Activated T-cell treated with anti-CD3 and anti-CD28 coated beads, Interleukin-2, amount 50 U/mL, for 48 hours (primary cell): ENCODE measurements around the gene OPCML.

Experiments used
- DNase-seq, 2 experiments: peaks; one replicate each; pipeline ENCODE4 v3.0.0-alpha.2; 2020

Gene OPCML

DNA sequence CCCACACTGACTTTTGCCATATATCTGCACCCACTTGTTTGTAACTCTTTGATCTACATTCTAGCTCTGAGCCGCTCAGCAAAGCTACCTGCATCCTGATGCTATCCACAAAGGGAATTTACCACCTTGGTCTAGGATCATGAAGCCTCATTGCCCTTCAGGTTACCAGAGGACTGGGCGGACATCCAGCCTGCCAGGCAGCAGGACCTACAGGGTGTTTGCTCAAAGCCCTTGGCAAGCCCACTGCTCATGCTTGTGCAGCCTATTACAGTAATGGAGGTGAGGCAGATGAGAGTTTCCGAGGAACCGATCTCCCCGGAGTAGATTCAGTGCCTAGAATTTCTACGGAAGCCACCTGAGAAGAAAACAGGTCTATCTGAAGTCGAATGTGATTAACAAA, 417.2 kb downstream of the OPCML start:
- no peak for DNase-seq

DNA sequence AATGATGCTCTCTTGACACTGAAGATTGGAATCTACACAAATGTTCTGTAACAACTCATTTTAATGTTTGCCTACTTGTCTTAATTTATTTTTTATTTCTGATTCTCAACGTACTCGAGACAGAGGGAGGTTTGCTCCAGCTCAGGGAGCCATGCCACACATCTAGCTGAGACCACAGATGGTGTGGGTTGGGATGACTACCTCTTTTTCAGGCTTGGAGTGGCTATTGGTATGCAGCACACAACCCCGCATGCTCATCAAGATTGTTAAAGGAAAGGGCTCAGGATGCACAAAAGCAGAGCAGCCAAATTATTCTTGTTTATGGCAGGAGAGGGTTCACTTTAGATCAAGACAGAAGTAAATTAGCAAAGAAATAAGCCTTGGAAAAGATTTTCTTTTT, 424.5 kb downstream of the OPCML start:
- DNase-seq = no peak

DNA sequence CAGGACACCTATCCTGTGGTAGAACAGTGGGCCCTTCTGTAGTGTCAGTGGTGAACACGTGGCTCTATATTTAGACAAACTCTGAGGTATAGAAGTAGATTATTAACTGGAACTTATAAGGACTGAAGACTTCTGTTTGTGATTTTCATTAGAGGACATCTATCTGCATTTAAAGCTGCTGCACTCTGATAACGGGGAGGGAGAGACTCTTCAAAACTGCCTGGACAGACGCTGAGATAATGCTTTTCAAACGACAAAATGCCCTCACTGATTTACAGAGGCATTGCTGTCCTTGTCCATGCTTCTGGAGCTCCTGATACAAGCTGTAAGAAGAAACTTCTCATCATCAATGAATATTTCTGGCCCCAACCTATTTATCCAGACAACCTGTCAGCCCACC, 425.2 kb downstream of the OPCML start:
- no peak for DNase-seq

DNA sequence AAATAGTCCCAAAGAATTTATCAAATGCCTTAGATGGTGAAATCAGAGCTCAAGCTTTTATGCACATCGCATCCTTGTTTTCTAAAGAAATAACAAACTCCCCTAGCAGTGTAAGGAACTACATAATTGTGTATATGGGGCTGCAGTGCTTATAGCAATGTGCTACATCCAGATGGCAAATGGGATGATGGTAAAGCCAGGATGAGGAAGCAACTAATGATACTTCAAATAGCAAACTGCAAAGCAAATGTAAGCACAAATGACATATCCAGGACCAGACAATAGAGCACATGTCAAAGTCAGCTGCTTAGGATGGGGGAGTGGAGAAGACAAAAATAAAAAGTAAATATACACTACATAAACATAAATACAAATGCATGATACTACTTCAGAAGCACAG, 425.9 kb downstream of the OPCML start:
- DNase-seq = no peak

DNA sequence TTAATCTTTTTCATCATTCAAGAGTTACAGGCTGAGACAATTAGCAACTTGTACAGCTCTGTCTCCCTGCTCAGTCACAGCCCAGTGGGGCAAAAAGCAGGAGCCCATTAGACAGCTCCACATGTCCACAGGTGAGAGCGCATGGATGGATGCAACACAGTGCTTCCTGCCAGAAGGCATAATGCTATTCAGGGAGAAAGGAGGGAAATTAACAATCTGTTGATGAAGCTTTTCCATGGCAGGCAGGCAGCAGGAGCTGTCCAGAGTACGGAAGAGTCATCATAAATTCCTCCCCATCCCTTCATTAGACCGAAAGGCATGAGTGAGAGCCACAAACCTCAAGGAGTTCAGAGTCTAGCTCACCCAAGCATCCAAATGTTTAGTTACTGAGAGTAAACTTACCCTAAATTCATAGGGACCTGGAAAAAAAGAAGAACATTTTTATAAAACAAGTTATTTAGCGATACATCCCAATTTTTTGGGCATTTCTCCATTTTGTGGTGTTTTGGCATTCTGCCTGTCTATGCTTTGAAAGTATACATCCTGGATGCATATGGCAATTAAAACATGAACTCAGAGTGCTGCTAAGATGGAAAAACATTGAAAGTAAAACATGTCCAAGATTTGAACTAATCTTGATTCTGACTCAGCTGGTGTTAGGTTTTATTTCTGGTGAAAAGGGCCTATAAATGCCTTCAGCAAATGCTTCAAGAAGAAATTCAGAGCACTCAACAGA, 428.1 kb downstream of the OPCML start:
- DNase-seq = no peak

DNA sequence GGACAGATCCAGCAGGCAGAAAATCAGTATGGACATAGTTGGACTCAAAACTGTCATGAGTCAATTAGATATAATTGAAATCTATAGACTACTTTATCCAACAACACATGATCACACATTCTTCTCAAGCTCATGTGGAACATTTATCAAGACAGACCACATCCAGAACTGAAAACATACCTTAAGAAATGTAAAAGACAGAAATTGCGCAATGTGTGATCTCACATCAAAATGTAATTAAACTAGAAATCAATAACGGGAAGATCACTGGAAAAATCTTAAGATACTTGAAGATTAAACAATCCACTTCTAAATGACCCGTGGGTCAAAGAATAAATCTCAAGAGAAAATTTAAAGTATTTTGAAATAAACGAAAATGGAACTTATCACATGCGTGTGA, 435.3 kb downstream of the OPCML start:
- no peak for DNase-seq

DNA sequence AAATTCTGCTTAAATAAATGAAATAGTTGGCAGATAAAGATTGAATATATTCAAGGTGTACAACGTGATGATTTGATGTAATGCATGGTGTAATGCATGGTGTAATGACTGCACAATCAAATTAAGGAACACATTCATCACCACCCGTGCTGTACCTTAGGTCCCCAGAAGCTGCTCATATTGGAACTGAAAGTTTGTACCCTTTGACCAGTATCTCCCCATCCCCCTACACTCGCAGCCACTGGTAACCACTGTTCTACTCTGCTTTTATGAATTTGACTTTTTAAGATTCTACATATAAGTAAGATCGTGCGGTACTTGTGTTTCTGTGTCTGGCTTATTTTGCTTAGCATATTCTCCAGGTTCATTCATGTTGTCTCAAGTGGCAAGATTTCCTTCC, 445.8 kb downstream of the OPCML start:
- no peak for DNase-seq

DNA sequence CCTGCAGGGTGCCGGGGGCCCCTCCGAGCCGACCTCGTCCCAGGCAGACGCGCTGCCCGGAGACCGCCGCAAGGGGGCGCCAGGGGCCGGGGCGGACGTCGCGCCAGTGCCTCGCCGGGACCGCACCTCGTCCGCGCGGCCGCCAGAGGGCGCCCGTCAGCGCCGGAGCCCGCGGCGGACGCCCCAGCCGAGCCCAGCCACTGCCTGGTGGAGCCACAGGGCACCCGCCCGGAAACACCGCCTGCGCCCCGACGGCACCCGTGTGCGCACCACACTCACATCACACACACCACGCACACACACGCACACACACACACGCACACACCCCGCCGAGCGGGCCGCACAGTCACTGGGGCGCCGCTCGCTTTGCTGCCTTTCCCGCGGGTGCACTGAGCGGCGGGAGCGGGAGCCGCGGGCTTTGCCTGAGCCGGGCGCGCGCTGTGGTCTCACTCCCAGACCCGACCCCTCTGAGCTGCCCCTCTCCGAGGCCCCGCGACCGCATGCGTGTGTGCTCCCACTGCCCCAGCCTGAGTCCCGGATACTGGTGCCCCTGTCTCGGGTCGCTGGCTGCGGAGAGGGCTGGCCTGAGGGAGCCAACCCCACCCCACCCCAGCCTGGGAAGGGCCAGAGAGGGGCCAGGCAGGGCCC, 449.3 kb downstream of the OPCML start:
- DNase-seq = peak; percentile 71 to 81

DNA sequence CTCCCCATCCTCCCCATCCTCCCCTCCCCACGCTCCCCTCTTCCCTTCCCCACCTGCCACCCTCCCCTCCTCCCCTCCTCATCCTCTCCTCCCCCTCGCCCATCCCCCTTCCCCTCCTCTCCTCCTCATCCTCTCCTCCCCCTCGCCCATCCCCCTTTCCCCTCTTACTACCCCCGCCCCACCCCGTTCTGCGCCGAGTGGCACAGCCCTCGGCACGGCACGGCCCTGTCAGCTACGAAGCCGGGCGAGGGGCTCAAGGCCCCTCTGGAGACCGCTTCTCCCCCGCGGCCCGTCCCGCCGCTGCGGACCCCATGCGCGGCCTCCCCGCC, 449.9 kb downstream of the OPCML start:
- no peak for DNase-seq

DNA sequence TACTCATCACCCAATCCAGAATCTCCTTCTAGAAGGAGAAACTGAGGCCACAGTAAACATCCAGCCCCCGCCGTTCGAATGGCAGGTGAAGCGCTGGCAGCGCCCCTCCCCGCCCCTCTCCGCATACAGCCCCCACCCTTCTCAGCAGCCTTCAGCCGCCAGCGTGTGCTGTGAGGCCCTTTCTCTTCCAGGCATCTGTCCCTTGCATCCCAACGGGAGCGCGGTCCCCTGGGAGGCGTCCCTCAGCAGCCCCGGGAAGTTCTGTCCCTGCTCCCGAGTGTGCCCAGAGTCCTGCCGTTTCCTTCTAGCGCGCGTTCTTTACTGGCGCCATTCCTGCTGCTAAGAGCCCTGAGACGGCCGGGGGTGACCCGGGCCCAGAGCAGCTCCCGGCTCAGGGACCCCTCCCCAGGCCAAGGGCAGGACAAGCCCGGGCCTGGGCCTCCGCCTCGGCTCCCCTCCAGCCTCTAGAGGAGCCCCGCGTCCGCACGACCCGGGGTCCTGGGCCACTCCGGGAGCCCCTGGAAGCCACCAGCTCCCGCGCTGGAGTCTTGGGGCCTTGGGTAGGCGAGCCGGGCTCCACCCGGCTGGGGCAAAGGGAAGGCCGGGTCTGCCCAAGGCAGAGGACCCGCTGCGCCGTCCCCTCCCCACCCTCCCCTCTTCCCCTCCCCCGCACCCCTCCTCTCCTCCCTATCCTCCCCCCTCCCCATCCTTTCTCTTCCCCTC, 450.4 kb downstream of the OPCML start:
- no peak for DNase-seq

DNA sequence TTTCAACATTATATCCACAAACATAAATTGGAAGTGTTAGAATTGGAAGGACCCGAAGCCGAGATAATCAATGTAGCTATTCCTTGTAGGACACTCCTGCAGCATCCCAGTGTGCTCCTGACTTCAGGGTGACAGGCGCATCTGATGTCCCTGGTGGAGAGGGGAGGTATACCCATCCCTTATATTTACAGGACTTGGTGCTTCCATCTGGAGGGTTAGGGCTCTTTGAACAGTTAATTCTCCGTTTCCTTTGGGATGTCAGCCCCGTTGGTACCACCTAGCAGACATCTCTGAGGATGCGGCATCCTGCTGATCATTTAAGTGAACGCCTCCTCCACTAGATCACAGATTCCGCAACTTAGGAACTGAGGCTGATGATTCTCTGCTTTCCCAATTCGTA, 451.3 kb downstream of the OPCML start:
- no peak for DNase-seq

DNA sequence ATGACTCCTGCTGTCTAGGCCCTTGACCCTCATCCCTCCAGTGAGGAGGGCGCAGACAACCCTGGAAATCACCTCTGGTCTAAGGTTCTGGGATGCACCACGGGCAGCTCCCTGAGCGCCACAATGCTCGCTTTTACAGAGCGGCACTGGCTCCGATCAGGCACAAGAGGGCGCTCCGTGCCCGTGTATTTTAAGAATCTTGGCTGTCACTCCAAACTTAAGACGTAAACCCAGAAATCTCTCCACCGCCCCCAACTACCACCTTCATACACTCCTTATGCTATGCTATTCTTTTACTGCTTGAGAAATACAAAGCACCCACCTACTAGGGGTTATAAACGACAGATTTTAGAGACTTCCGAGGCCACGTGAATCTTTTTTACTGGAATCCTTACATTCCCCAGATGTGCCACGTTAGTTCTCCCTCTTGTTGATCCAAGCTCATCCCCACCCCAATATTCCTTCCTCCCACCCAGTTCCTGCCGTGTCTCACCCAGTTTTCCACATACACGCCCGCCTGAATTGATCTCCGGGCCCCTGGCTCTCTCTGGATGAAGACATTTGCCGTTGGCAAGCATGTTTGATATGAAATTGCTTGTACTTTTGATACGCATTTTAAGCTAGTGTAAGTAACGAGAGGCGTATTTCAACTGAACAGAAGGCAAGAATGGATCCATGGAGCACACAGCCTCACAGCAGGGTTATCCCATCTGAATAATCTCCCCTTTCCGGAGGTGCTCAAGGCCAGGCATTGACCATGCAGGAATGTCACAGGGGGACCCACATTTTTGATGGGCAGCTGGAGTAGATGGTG, 453.5 kb downstream of the OPCML start:
- peak; percentile 40 to 51 for DNase-seq

DNA sequence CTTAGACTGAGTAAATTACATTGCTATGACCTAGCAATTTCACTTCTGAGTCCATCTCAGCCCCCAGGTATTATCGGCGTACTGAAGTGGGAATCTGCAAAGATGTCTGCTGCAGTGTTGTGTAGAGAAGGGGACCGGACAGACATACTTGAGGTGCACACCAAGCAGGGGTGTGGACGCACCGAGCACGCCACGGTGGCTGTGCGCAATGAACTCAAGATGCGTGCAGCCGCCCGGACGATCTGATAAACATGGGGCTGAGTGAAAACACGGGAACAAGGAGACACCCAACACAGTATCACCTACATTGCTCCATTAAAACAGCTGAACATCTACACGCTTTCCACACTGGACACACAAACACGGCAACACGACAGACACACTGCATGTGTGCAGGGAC, 454.3 kb downstream of the OPCML start:
- DNase-seq = no peak

DNA sequence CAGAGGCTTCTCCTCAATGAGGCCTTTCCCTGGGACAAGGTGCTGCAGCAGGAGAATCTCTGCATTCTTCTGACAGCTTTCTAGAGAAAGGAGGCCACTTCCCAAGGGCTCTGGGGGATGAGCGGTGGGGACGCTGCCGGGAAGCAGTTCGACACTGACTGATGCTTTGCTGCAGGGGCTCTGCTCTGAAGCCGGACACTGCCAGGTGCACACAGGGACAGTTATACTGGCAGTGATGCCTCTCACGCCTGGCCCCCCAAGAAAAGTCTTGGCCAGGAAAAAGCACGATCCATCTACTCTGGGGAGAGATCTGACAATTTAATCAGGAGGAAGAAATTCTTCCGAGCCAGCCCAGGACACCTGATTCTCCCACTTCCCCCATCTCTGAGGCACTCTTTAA, 456.9 kb downstream of the OPCML start:
- no peak for DNase-seq

DNA sequence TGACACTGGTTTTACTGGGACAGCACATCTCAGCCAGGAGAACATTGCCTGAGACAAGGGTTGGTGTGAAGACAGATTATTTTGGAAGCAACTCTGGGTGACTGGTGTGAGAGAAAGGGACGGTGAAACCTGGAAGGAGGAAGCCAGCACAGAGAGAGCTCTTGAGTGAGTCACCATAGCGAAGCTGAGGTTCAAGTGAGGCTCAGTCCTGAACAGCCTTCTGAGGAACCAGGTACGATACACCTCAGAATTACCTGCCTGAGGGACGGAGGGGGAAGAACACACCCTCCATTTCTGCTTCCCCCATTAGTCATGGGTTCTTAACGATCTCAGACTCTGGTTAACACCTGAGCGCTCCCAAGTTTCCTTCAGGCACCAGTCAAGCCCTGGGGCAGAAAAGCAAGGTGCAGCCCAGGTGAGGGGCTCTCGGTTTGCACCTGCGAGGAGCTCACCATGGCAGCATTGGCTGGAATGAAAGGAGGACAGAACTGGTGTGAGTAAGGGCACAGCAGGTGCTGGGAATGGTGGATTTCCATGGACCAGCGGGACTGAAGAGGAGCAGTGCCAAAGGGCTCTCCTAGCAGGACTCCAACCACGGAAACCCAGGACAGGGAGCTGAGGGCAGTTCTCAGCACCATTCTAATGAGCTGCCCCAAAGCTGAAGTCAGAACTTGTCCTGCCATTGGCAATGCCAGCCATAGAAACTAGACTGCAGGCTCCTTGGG, 459.3 kb downstream of the OPCML start:
- no peak for DNase-seq

DNA sequence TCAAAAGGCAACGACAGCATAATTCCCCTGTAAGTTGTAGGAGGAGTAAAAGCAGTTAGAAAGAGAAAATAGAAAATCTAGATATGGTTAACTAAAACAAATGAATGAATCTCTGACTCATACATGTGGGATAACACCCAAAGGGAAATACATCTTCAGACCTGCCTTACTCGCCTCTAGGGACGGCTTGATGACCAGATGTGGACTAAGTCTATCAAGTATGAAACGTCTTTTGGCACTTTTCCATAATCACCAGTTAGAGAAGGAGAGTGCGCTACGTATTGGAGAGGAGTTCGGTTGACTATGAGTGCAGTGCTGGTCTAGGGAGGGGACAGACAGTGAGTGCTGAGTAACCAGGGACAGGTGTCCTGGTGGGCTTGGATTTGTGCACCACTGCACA, 459.9 kb downstream of the OPCML start:
- DNase-seq = no peak

DNA sequence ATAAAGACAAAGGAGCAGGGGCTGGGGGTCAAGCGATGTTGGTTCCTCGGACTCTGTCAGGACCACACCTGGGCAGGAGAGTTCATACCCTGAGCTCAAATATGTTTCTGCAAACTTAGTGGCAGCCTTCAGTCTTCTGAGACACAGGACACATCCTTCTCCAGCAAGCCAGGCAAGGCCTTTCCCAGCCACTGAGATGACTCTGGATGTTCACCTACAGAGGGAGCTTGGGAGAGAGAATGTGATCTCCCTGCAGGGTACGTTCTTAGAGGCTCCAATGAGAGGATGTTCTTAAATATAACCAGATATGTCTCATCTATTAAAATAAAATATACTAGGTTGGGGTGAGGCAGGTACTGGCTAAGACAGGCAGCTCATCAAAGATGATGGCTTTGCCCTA, 461.5 kb downstream of the OPCML start:
- no peak for DNase-seq

DNA sequence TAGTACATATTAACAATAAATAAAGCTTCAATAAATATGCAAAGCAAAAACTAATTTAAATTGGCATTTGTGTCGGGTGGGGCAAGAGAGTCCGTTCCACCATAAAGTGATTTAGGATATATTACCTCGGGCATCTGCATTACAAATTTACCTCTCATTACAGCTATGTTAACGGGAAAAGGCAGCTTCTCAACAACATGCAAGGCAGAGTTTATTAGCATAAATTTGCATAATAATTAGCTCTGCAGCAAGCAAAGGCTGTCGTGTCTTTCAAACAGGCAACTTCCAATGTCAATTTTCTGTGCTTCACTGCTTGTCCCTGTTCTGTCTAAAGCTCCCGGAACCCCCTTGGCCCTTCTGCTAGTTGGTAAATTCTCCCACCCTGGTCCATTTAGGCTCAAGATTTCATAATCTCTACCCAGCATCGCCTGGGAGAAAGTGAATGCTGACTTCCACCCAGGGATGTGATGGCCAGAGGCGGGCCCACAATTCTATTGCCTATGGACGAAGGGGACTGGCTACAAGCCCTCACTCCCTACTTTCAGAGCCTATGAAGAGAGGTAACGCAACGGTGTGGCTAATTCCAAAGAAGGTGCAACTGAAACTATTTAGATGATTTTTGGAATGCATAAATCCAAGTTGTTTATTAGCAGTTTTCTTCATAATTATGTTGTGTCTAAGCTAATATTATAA, 462.1 kb downstream of the OPCML start:
- DNase-seq = no peak

DNA sequence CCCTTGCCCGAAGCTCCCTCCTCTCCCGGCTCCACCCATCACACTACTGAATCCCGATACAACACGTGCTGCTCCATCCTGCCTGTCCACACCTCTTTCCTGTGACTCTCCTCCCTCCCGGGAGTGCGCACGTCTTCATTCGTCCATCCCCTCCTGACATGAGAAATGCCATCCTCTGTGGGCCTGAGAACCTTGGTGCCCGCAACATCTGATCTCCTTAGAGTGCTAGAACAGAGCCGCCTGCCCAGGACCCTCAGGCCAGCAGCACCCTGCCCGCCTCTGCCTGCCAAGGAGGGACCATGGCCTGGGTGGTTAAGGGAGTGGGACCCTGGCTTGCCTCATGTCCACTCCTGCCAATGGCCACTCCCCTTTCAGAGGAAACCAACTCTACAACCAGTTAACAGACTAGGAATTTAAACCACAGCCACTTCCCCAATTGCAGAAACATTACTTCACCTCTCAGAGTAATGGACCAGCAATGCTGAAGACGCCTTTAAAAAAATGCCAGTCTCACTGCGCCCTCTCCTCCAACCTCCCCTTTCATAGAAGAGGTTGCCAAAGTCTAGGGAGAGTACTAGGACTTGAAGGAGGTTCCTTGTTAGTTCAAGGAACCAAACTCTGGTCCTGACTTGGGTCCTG, 466.3 kb downstream of the OPCML start:
- DNase-seq = no peak

DNA sequence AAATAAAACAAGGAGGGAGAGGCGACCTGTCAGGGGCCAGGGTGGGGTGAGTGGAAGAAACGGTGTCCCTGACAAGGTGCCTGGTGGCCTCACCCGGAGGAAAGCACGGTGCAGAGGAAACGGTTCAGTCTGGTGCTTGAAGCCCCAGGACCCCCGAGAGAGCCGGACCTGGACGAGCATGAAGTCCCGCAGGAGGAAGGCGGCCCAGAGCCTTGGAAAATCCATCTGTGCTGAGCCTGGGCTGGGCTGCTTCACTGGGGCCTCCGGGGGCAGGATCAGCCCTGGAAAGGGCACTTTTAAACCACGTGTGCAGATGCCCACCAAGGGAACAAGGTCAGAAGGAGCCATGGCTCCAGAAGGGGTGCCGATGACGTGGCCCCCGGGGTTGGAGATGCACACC, 467.3 kb downstream of the OPCML start:
- DNase-seq = no peak

DNA sequence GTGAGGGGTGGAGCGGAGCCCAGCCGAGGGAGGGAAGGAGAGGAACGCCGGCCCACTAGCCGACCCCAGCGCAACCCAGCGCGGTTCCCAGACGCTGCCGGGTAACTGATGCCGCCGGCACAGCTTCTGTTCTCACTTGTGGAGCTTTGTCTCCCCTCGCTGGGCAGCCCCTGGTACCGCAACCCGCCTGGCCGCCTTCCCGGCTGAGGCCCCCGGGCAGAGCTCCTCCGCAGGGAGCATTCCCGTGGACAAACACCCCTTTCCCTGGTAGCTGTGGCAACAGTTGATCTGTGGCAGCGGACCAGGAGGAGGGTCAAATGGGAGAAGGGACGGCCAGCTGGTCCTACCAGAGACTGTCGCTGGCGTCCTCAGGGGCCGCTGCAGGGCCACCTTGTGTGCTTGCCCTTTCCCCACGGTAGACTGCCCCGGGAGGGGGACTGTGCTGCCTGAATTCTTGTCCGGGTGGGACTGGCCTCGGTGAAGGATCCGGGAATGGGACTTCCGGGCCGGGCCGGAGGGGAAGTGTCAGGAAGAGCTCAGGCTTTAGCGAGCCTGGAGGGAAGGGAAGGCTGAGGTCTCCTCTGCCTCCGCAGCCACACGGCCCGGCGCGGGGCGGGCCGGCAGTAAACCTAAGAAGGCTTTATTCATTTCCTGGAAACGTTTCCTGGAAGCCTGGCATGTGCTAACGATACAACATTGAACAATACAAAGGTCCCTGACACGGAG, 468.0 kb downstream of the OPCML start:
- DNase-seq = peak in 1 of 2 experiments; percentile 27
